Measurements from ENCODE around the gene SERINC5.

DNA sequence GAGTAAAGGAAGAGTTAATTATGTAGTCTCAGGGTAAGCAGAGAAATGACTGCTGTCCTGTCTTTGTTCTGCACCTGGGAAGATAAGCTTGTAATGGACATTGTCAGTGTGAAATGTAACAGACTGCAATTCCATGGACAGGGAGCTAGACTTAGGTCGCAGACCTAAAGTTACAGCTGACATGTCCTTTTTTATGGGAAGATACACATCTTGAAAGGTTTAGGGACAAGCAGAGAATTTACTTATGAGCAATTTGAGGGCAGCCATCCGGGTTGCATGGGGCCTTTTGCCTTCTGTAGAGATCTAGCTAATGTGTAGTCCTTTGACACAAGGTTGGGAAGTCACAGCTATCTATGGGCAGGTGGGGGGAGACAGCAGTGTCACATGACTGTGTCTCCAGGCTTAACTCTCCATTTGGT is 85.7 kb downstream of the SERINC5 start:
- TF ChIP-seq, protein P1, sequence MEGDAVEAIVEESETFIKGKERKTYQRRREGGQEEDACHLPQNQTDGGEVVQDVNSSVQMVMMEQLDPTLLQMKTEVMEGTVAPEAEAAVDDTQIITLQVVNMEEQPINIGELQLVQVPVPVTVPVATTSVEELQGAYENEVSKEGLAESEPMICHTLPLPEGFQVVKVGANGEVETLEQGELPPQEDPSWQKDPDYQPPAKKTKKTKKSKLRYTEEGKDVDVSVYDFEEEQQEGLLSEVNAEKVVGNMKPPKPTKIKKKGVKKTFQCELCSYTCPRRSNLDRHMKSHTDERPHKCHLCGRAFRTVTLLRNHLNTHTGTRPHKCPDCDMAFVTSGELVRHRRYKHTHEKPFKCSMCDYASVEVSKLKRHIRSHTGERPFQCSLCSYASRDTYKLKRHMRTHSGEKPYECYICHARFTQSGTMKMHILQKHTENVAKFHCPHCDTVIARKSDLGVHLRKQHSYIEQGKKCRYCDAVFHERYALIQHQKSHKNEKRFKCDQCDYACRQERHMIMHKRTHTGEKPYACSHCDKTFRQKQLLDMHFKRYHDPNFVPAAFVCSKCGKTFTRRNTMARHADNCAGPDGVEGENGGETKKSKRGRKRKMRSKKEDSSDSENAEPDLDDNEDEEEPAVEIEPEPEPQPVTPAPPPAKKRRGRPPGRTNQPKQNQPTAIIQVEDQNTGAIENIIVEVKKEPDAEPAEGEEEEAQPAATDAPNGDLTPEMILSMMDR (IDR thresholded peaks at IDR 0.05; ENCODE audit: low read length) = no peak
- TF ChIP-seq EZH2 (optimal IDR thresholded peaks at IDR 0.05; ENCODE audit: low read depth, low read length) (no peak), EZH2phosphoT487 (IDR thresholded peaks at IDR 0.05; ENCODE audit: low read length) (no peak)

Data from MM.1S (cell line).